KOPT-K1 (cell line): ENCODE measurements around the gene PCCA.

Experiments used
- H3K27ac ChIP-seq: fragments of 200-600 bp; sonication (generic); 2 replicates; pipeline ENCODE4 v1.5.1; 2016; ENCODE audit warnings: antibody characterized with exemption, mild to moderate bottlenecking, low read depth, low read length; ENCODE audit not compliant: poor library complexity, severe bottlenecking
- H3K36me3 ChIP-seq: fragments of 200-600 bp; sonication (generic); 2 replicates; pipeline ENCODE4 v1.5.1; 2017; ENCODE audit warnings: antibody characterized with exemption, mild to moderate bottlenecking, low read length, moderate library complexity; ENCODE audit not compliant: insufficient read depth
- H3K9me3 ChIP-seq: fragments of 200-600 bp; sonication (generic); 2 replicates; pipeline ENCODE4 v1.5.1; 2017; ENCODE audit warnings: antibody characterized with exemption, low read length, mild to moderate bottlenecking; ENCODE audit not compliant: insufficient read depth, poor library complexity, severe bottlenecking

The PCCA gene

DNA sequence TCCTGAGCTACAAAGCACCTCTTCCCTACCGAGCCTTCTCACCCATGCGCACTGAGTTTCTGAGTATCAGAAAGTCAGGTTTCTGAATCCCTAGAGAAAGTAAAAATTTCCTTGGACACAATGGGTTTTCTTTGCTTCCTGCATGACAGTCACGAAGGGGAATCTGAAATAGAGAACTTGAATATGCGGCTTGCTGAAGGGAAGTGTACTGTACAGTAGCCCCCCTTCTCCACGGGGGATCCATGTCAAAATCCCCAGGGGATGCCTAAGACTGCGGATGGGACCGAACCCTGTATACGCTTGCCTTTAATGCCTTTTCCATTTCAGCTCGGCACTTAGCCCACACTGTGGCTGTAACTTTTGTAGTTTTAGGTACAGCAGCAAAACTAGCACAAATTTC, 391.8 kb downstream of the PCCA start:
- Histone ChIP-seq H3K36me3 (no peaks in the 10 kb centered on the region), H3K9me3 (no peaks in the 10 kb centered on the region), H3K27ac (no peak overlapping the region)

DNA sequence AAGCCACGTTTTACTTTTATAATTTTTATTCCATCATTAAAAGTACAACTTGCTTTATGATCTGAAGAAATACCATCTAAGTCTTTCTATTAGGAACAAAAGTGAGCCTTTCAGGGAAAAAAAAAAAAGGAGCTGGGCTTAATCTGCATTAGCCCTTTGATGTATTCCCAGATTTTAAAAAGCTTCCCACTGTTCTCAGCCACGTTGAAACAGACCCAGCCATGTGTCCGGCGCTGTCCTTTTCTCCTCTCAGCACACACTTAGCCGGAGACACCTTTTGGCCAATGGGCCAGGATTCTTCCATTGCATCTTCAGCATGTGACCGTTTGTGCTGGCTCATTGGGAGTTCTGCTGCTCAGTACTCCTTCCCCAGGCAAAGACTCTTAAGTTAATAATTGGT, 394.2 kb downstream of the PCCA start:
- Histone ChIP-seq H3K9me3 (no peaks in the 10 kb centered on the region), H3K27ac (no peak overlapping the region), H3K36me3 (no peaks in the 10 kb centered on the region)

GRCh38 chr13:100483841-100484381, 395.0 kb downstream of the PCCA start:
- Histone ChIP-seq H3K27ac (no peak overlapping the region), H3K36me3 (no peaks in the 10 kb centered on the region), H3K9me3 (no peaks in the 10 kb centered on the region)

DNA sequence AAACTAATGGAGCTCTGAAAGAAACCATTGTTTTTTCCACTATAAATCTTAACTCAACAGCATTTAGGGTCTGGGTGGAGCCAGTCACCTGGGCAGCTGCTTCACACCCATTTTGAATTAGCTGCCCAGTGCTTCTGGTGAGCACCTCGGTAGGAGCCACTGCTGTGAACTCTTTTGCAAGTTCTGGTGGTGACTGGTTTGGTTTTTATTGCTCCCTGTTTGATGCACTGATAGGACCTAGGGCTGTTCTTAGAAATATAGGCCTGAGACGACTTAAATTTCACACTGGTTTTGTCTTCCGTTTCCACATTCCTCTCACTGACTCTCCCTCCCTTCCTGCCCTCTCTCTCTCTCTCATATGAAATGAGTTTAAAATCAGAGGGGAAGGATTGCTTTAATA, 395.8 kb downstream of the PCCA start:
- Histone ChIP-seq H3K27ac (no peak overlapping the region), H3K9me3 (no peaks in the 10 kb centered on the region), H3K36me3 (no peaks in the 10 kb centered on the region)

GRCh38 chr13:100485265-100485664, 396.4 kb downstream of the PCCA start:
- Histone ChIP-seq H3K36me3 (no peaks in the 10 kb centered on the region), H3K27ac (no peak overlapping the region), H3K9me3 (no peaks in the 10 kb centered on the region)

GRCh38 chr13:100490692-100491091, 401.8 kb downstream of the PCCA start:
- no peaks in the 10 kb centered on the region for H3K36me3 ChIP-seq
- no peak overlapping the region for H3K27ac ChIP-seq
- H3K9me3 ChIP-seq, result no peaks in the 10 kb centered on the region

DNA sequence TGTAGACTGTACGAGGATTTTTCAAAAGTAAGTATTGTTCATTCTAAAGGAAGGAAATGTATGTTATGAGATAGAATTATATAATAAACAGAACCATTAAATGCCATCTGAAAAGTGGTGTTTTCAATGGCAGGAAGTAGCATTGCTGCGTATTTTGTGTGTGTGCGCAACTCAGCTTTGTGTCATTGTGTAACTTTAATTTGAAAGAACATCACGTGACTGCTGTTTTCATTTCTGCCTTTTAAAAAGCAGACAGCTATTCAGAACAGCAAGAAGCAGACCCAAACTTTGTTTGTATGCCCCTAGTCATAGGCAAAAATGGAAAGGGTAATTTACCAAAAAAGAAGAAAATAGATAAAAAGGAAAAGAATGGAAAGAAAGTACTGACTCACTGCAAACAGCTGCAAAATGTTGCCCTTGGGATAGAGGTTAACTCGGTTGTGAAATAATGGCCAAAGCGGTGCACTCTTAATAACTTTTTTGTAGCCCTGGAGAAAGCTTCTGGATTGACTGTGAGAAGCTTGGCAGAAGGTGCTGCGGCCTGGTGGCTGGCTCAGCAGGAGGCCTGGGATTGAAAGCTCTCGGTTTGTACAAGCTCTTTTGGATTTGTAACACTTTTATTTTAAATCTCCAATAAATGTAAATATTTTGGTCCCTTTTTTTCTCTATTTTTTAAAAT, 402.4 kb downstream of the PCCA start:
- Histone ChIP-seq H3K27ac (no peak overlapping the region), H3K36me3 (no peaks in the 10 kb centered on the region), H3K9me3 (no peaks in the 10 kb centered on the region)

- no peaks in the 10 kb centered on the region for H3K9me3 ChIP-seq
- no peaks in the 10 kb centered on the region for H3K36me3 ChIP-seq
- H3K27ac ChIP-seq, result no peak overlapping the region
Observed at GRCh38 chr13:100493418-100493817, 404.5 kb downstream of the PCCA start.

GRCh38 chr13:100495455-100495854, 406.6 kb downstream of the PCCA start:
- no peaks in the 10 kb centered on the region for H3K36me3 ChIP-seq
- no peak overlapping the region for H3K27ac ChIP-seq
- H3K9me3 ChIP-seq, result no peaks in the 10 kb centered on the region

DNA sequence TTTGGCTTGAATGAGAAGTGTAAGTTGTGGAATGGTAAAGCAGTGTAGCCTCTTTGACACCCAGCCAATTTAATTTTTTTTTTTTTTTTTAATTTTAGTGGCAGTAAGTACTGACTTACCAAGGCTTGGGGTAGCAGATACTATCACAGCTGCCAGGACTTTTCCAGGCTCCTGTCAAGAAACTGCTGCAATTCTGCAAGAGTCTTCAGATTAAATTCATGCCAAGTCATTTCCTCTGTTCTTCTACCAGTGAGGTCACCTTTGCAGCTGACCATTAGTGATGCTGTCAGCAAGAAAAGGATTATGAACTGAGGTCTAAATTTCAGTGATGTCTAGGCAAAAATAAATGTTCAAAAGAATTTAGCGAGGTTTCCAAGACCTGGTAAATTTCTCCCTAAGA, 408.5 kb downstream of the PCCA start:
- Histone ChIP-seq H3K9me3 (no peaks in the 10 kb centered on the region), H3K27ac (no peak overlapping the region), H3K36me3 (no peaks in the 10 kb centered on the region)

- Histone ChIP-seq H3K9me3 (no peaks in the 10 kb centered on the region), H3K27ac (no peak overlapping the region), H3K36me3 (no peaks in the 10 kb centered on the region)
Observed at GRCh38 chr13:100502446-100502845, 413.6 kb downstream of the PCCA start.

DNA sequence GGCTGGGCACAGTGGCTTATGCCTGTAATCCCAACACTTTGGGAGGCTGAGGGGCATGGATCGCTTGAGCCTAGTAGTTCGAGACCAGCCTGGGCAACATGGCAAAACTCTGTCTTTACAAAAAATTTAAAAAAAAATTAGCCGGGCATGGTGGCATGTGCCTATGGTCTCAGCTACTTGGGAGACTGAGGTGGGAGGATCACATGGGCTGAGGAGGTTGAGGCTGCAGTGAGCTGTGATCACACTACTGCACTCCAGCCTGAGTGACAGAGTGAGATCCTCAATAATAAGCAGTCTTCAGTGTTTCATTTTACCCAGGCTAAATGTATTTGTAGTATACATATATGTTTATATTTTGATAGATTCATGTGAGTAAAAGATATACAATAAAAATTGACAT, 414.7 kb downstream of the PCCA start:
- Histone ChIP-seq H3K9me3 (no peaks in the 10 kb centered on the region), H3K36me3 (no peaks in the 10 kb centered on the region), H3K27ac (no peak overlapping the region)

DNA sequence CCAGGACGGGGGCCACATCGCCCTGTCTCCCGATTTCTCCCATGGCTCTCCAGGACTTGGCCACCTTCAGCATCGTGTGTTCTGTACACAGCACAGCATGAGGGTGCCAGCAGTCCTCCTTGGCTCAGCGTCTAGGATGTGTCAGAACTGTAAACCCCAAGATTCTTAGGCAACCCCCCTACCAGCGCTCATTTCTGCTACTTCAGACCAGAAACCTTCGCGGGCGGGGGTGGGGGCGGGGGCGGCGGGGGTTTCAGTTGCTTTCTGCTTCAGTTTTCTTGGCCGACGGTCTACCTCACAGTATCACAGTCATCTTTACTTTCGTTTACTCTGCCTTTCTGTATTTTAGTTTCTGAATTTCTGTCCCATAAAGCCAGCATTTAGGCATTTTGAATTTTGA, 417.3 kb downstream of the PCCA start:
- H3K36me3 ChIP-seq, result no peaks in the 10 kb centered on the region
- H3K27ac ChIP-seq, result no peak overlapping the region

DNA sequence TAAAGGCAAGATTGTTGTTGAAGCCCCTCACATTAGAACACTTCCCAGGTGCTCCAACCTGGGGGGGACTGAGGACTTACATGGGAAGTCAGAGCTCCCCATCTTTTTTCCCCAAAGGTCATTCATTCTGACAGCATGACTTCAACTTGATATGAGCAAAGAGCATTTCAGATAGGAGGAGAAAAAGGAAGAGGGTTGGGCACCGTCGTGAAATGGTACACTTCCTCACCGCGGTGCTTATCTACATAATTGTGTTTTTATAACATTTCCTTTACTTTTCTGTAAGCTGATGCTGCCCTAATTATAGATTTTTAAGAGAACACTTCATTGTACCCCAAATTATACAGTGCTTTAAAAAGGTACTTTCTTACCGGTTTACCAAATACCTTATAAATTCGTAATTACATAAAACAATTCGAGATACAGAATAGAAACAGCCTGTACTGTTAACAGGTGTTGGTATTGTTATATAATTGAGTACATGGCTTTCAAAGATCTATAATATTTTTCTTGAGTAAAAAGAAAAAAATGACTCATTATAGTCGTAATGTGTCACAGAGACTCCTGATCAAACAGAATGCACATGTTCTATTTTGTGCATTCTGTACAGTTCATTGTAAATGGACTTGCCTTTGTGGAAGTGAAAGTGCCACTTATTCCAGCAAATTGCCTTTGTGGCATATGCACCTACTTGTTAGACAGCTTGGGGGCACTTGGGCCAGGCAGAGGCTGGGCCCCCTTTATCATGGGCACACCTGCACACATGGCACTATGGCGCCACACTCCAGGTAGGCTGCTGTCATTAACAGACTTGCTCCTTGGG, 417.9 kb downstream of the PCCA start:
- Histone ChIP-seq H3K36me3 (no peaks in the 10 kb centered on the region), H3K27ac (no peak overlapping the region), H3K9me3 (no peaks in the 10 kb centered on the region)

More for the DNA sequence above, 417.3 kb downstream of the PCCA start:
- H3K9me3 ChIP-seq, result no peaks in the 10 kb centered on the region

GRCh38 chr13:100508455-100508854, 419.6 kb downstream of the PCCA start:
- no peak overlapping the region for H3K27ac ChIP-seq
- no peaks in the 10 kb centered on the region for H3K9me3 ChIP-seq
- no peaks in the 10 kb centered on the region for H3K36me3 ChIP-seq

DNA sequence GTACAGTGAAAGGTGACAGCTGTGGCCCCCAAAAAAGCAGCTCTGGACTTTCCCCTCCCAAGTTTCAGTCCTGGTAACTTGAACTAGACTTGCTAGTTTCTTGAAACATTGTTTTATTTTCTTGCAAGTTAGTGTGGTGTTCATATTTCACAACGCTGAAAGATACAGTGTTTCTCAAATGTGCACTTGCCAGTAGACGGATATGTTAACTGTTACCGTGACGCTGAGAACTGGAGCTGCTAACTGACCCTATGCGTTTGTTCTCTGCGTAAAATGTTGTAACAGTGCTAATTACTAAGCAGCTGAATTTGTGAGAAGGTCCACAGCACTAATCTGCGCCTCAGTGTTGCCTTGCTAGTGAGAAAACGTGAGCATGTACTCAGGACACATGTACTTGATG, 420.1 kb downstream of the PCCA start:
- H3K27ac ChIP-seq, result no peak overlapping the region
- H3K36me3 ChIP-seq, result no peaks in the 10 kb centered on the region
- no peaks in the 10 kb centered on the region for H3K9me3 ChIP-seq
